ENCODE data around the gene KRTAP4-11. TPM values are rescaled to one million over a fixed set of nuclear protein-coding genes. Genes with fewer than 3 reads are reported as not detected.
"Not testable (repeated sequence)": the region's sequence is repeated elsewhere in the genome, so short reads cannot be mapped to it uniquely, and the experiment has no call there.

KRTAP4-11 gene
- total RNA-seq, 6 experiments from 2014 or later: not detected

- DNase-seq (no peak), ATAC-seq (no peak)
- intact Hi-C loops (cut with DNase I): no loop called here
- no peaks in the 10 kb centered on the region for H3K4me1 ChIP-seq
- no peaks in the 10 kb centered on the region for H3K36me3 ChIP-seq
- 51% methylated on average over 3 of the region's 3 CpGs for WGBS (ENCODE audit: insufficient coverage, low coverage, low lambda C conversion rate, missing lambda C conversion rate)
- no peak overlapping the region for H3K27ac ChIP-seq
- H3K9me3 ChIP-seq: no peaks in the 10 kb centered on the region
- H3K27me3 ChIP-seq: no peaks in the 10 kb centered on the region
- TF ChIP-seq CTCF (IDR thresholded peaks at IDR 0.05) (no peak), POLR2A (IDR thresholded peaks at IDR 0.05) (no peak)
- H3K4me3 ChIP-seq: no peak overlapping the region
Observed at GRCh38 chr17:41126412-41126811, 8.2 kb upstream of the KRTAP4-11 start.

GRCh38 chr17:41125064-41125463 lies 6.9 kb upstream of the KRTAP4-11 start:
- DNase-seq (no peak), ATAC-seq (no peak)
- H3K27me3 ChIP-seq: no peaks in the 10 kb centered on the region
- TF ChIP-seq CTCF (IDR thresholded peaks at IDR 0.05): no peak
- no peak for TF ChIP-seq POLR2A (IDR thresholded peaks at IDR 0.05)
- H3K4me3 ChIP-seq: no peak overlapping the region
- no peak overlapping the region for H3K27ac ChIP-seq
- intact Hi-C loops (cut with DNase I): no loop called here
- H3K4me1 ChIP-seq: no peaks in the 10 kb centered on the region
- H3K9me3 ChIP-seq: no peaks in the 10 kb centered on the region
- H3K36me3 ChIP-seq: no peaks in the 10 kb centered on the region
- 58% methylated on average over 2 of the region's 2 CpGs for WGBS (ENCODE audit: insufficient coverage, low coverage, low lambda C conversion rate, missing lambda C conversion rate)

- H3K27ac ChIP-seq; H3K9me3 ChIP-seq; H3K4me1 ChIP-seq; H3K36me3 ChIP-seq; ATAC-seq; intact Hi-C loops (cut with DNase I); H3K4me3 ChIP-seq; DNase-seq; H3K27me3 ChIP-seq: not testable (repeated sequence)
- 48% methylated on average over 3 of the region's 3 CpGs for WGBS (ENCODE audit: insufficient coverage, low coverage, low lambda C conversion rate, missing lambda C conversion rate)
Observed at GRCh38 chr17:41123991-41124371, 5.8 kb upstream of the KRTAP4-11 start, which contains the start of gene KRTAP4-12. TSS of gene KRTAP4-12 (minus strand) at chr17:41124182. CDS start at chr17:41124122, 60 bp downstream.

- H3K9me3 ChIP-seq; ATAC-seq; H3K4me1 ChIP-seq; H3K4me3 ChIP-seq; H3K27ac ChIP-seq; DNase-seq; H3K27me3 ChIP-seq; H3K36me3 ChIP-seq; intact Hi-C loops (cut with DNase I): not testable (repeated sequence)
- WGBS (ENCODE audit: insufficient coverage, low coverage, low lambda C conversion rate, missing lambda C conversion rate): 73% methylated on average over 5 of the region's 12 CpGs
Observed at GRCh38 chr17:41123292-41123990, 5.3 kb upstream of the KRTAP4-11 start.

- ATAC-seq: no peak
- WGBS (ENCODE audit: insufficient coverage, low coverage, low lambda C conversion rate, missing lambda C conversion rate): 50% methylated on average over 1 of the region's 2 CpGs
- Histone ChIP-seq H3K9me3 (no peaks in the 10 kb centered on the region), H3K27me3 (no peaks in the 10 kb centered on the region), H3K36me3 (no peaks in the 10 kb centered on the region), H3K4me3 (no peak overlapping the region), H3K4me1 (no peaks in the 10 kb centered on the region), H3K27ac (no peak overlapping the region)
- no peak for TF ChIP-seq POLR2A (IDR thresholded peaks at IDR 0.05)
- no peak for TF ChIP-seq CTCF (IDR thresholded peaks at IDR 0.05)
- DNase-seq: no peak
- intact Hi-C loops (cut with DNase I): no loop called here
Observed at GRCh38 chr17:41121742-41122141, 3.6 kb upstream of the KRTAP4-11 start.

- not testable (repeated sequence) for ATAC-seq, H3K27ac ChIP-seq
Observed at GRCh38 chr17:41119696-41120690, 1.8 kb upstream of the KRTAP4-11 start.

More at GRCh38 chr17:41119696-41120690, 1.8 kb upstream of the KRTAP4-11 start:
- H3K4me3 ChIP-seq; H3K9me3 ChIP-seq; H3K4me1 ChIP-seq; DNase-seq; H3K27me3 ChIP-seq; H3K36me3 ChIP-seq; intact Hi-C loops (cut with DNase I): not testable (repeated sequence)
- 34% methylated on average over 11 of the region's 11 CpGs for WGBS (ENCODE audit: insufficient coverage, low coverage, low lambda C conversion rate, missing lambda C conversion rate)
